ENCODE data around the gene FAM131C.

GRCh38 chr1:16078925-16079656, 5.6 kb upstream of the FAM131C start:
- TF ChIP-seq CTCF (IDR thresholded peaks at IDR 0.05), result peak; percentile 75 to 97 (median 90)
- no peak for TF ChIP-seq POLR2A (IDR thresholded peaks at IDR 0.05)
- peak; percentile 38 for TF ChIP-seq POLR2AphosphoS5 (IDR thresholded peaks at IDR 0.05)

Data from prostate gland (tissue), 2 donors.